Urinary bladder (tissue), 4 donors: ENCODE measurements around the gene ZNF385A. TPM values are rescaled to one million over a fixed set of nuclear protein-coding genes. Genes with fewer than 3 reads are reported as not detected.

ENCODE experiments used
- DNase-seq: peaks from one replicate; pipeline ENCODE4 v3.0.0-alpha.2; 2015; ENCODE audit errors: extremely low spot score
- H3K27ac ChIP-seq: one replicate; pipeline ENCODE4 v1.5.1; 2013; ENCODE audit warnings: low read depth, mild to moderate bottlenecking, moderate library complexity
- H3K36me3 ChIP-seq: one replicate; pipeline ENCODE4 v1.6.1; 2013; ENCODE audit warnings: mild to moderate bottlenecking, moderate library complexity; ENCODE audit not compliant: insufficient read depth
- H3K4me1 ChIP-seq: one replicate; pipeline ENCODE4 v1.6.1; 2013; ENCODE audit warnings: mild to moderate bottlenecking, moderate library complexity; ENCODE audit not compliant: insufficient read depth
- H3K4me3 ChIP-seq: one replicate; pipeline ENCODE4 v1.5.1; 2013; ENCODE audit warnings: low read depth, low read length
- WGBS: extraction: QIAGEN DNeasy Blood & Tissue Kit; methylation state at CpG from one replicate; pipeline ENCODE4 v1.1.7; 2013; 5-methylcytosine and 5-hydroxymethylcytosine counted together
- polyA plus RNA-seq: library from polyadenylated mRNA; stranded (reverse); fragments of 200-250 nt; gene quantifications from one replicate; pipeline ENCODE4 v1.2.3, GENCODE V29; 2013
- total RNA-seq: library from RNA; depleted of rRNA; stranded (reverse); fragments of >200 nt; gene quantifications from one replicate; pipeline ENCODE4 v1.2.3, GENCODE V29; 2014
- donor health status: healthy with polysubstance abuse.
- donor health status: healthy.

The ZNF385A gene
- total RNA-seq (5.0 TPM), polyA plus RNA-seq (26.3 TPM)

DNA sequence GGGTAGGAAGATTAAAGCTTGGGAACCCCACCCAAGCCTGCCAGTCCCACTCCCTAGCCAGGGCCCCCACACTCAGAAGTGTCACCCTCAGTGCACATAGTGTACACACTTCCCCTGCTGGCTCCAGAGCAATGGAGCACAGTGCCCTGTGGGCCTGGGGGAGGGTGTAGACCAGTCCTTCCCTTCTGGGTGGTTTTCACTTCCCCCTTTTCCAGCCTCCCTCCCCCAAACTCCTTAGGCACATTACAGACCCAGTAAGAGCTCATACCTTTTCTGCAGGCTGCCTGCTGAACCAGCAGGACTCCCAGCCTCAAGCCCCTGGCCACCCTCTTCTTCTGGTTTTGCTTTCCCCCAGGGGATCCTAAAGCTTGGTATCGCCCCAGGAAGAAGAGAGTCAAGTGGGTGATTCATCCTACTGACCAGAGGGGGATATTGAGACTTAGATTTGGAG lies at the start of gene ZNF385A:
ZNF385A (minus strand) TSS at position 143 of the 451 bp plus-strand sequence. CDS start 219 bp downstream, outside the sequence.
- H3K4me3 ChIP-seq = peak within 1 kb of the TSS; percentile 7
- H3K27ac ChIP-seq = peak within 1 kb of the TSS; percentile 73
- DNase-seq = no peak
- 84% methylated on average over 1 of the region's 1 CpG for WGBS
- H3K36me3 ChIP-seq = no peaks in the 10 kb centered on the region
- H3K4me1 ChIP-seq = peaks cover 3% of the 10 kb centered on the region

DNA sequence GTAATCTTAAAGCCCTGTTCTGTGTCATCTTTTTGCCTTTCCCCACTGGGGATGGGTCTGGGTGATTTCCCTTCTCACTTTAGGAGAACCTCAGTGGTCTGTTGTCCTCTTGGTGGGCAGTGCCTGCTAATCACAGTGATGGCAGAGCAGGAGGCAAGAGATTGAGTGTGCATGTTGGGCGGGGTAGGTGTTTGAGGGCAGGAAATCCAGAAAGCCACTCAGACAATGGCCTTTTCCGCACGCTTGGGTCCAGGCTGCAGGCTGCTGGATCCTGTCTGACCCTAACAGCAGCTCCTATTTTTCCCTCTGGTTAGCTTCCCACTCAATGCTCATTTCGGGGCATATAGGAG lies 48.3 kb upstream of the ZNF385A start:
- peak overlapping the region; percentile 28 for H3K27ac ChIP-seq
- no peak for DNase-seq
- H3K4me1 ChIP-seq = peaks cover 4% of the 10 kb centered on the region
- no peak overlapping the region for H3K4me3 ChIP-seq
- H3K36me3 ChIP-seq = no peaks in the 10 kb centered on the region
- WGBS = 64% methylated on average over 4 of the region's 4 CpGs

DNA sequence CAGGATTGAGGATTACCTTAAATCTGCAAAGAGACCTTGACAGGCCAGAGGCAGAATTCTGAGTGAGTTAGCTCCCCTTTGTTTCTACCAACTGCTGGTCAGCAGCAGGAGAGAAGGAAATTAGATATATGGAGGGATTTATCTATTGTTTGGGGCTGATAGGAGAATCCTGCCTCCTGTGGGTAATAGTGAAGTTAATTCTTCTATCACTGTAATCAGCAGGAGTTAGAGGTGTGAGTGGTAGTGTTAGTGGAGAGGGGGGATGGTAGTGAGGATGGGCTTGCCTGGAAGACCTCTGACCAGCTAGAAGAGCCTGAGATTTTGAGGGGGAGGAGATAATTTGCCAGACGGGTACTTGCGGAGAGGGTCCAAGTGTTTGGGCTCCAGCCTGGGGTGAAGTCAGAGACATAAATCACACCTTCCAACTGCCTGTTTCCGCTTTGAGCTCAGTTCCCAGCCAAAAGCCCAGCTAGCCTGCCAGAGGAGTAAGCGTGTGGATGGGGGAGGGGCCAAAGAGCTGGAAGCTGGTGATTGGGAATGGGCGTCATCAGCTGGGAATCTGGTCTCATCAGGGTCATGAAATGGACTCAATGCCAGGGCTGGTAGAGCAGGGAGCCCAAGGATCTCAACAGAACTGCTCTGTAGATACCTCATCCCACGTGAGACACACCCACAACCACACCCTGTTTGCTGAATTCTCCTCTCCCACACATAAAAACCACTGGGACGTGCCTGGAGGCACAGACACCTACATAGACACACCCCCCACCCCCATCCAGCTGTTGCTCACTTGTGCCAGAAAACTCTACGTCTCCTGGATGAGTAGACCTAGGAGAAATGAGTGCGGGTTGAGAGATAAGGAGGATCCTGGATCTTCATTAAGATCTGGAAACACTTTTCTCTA lies 47.6 kb upstream of the ZNF385A start:
- DNase-seq = no peak

GRCh38 chr12:54430471-54431069 lies 46.0 kb upstream of the ZNF385A start:
- no peak for DNase-seq
- Histone ChIP-seq H3K4me3 (no peak overlapping the region), H3K4me1 (peaks cover 4% of the 10 kb centered on the region), H3K36me3 (no peaks in the 10 kb centered on the region), H3K27ac (no peak overlapping the region)
- 73% methylated on average over 5 of the region's 5 CpGs for WGBS

More for the DNA sequence above, 47.6 kb upstream of the ZNF385A start:
- Histone ChIP-seq H3K36me3 (no peaks in the 10 kb centered on the region), H3K27ac (no peak overlapping the region), H3K4me1 (peaks cover 4% of the 10 kb centered on the region), H3K4me3 (no peak overlapping the region)
- 15% methylated on average over 9 of the region's 9 CpGs for WGBS

DNA sequence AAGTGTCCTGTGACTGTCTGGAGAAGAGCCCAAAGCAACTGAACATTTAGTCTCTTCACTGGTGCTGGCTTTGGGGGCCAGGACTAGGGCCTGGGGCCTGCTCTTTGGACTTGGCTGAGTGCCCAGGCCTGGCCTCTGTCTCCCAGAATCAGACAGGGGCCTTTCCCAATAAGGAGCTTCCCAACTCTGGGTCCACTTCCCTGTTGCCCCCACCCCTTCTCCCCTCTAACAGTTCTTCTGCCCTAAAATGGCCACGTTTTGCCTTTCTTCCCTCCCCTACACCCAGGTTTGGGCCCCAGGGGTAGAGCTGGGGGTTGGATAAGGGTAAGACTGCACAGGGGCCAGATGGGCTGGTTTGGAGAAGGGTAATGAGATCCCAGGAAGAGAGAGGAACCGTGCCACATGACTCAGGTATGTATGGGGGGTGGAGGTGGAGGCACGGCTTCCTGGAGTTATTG lies 44.5 kb upstream of the ZNF385A start:
- 55% methylated on average over 3 of the region's 3 CpGs for WGBS
- Histone ChIP-seq H3K27ac (peak overlapping the region; percentile 4), H3K36me3 (no peaks in the 10 kb centered on the region), H3K4me3 (no peak overlapping the region), H3K4me1 (peaks cover 4% of the 10 kb centered on the region)
- DNase-seq = no peak

GRCh38 chr12:54428050-54429013 lies 43.8 kb upstream of the ZNF385A start:
- peaks cover 4% of the 10 kb centered on the region for H3K4me1 ChIP-seq
- no peak for DNase-seq
- H3K4me3 ChIP-seq = no peak overlapping the region
- no peak overlapping the region for H3K27ac ChIP-seq
- H3K36me3 ChIP-seq = no peaks in the 10 kb centered on the region
- WGBS = 38% methylated on average over 13 of the region's 13 CpGs

DNA sequence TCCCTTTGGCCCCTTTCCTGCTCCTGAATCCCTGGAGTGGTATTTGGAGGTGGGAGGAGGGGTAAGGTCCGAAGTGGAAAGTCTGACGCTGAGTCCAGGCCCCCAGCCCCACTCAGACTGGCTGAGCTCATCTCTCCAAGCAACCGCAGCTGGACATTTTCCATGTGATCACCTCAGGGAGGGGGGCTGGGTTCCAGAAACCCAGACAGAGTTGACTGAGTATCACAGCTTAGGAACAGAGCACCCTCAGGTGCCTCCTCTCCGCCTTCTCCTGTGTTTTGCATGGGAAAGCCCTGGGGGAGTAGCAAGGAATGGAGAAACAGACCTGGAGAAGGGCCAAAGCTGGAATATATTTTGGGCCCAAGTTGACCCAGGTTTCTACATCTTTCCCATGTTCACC lies 42.6 kb upstream of the ZNF385A start:
- H3K4me3 ChIP-seq = no peak overlapping the region
- WGBS = 58% methylated on average over 4 of the region's 4 CpGs
- H3K36me3 ChIP-seq = no peaks in the 10 kb centered on the region
- no peak overlapping the region for H3K27ac ChIP-seq
- DNase-seq = no peak
- H3K4me1 ChIP-seq = peaks cover 4% of the 10 kb centered on the region

DNA sequence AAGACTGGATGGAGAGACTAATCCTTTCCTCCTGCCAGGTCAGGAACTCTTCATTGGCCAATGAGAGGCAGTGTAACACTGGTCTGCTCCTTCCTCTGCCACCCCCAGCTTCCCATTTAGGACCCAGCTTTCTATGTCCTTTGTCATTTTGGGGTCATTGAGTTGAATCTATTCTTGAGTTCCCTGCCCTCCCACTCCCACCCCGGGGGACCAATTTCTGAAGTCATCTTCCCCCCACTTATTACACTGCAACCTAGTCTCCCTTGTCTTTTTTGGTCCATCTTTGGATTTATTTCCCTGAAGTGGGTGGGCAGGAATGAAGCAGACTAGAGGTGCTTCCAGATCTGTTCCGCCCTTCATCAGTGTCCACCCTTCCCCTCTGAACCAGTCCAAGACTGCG lies 42.2 kb upstream of the ZNF385A start:
- Histone ChIP-seq H3K4me1 (peaks cover 2% of the 10 kb centered on the region), H3K4me3 (no peak overlapping the region), H3K27ac (no peak overlapping the region), H3K36me3 (no peaks in the 10 kb centered on the region)
- no peak for DNase-seq
- 83% methylated on average over 3 of the region's 3 CpGs for WGBS

- no peaks in the 10 kb centered on the region for H3K36me3 ChIP-seq
- H3K27ac ChIP-seq = no peak overlapping the region
- H3K4me1 ChIP-seq = peaks cover 5% of the 10 kb centered on the region
- DNase-seq = no peak
- H3K4me3 ChIP-seq = no peak overlapping the region
- 31% methylated on average over 2 of the region's 2 CpGs for WGBS
These were observed 41.2 kb upstream of the ZNF385A start for GRCh38 chr12:54425702-54426101.

DNA sequence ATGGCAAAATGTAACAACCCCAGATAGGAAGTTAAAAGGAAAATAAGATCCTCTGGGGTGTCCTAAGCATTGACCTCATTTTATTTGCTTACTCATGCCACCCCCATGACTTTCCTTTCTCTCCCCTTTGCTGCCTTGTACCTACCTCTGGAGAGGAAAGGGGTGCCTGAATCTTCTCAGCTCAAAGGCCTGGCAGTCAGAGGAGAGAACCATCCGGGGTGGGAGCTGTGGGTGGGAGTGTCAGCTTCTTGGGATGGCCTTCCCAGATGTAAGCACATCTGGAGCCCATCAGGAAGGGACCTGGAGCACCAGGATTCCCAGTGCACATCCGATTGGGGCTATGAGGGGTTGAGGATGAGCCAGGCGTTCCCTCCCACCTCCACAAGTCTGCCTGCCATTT lies 39.7 kb upstream of the ZNF385A start:
- H3K4me3 ChIP-seq = no peak overlapping the region
- 56% methylated on average over 3 of the region's 3 CpGs for WGBS
- peak overlapping the region; percentile 46 for H3K27ac ChIP-seq
- no peaks in the 10 kb centered on the region for H3K36me3 ChIP-seq
- no peak for DNase-seq
- H3K4me1 ChIP-seq = peaks cover 5% of the 10 kb centered on the region

DNA sequence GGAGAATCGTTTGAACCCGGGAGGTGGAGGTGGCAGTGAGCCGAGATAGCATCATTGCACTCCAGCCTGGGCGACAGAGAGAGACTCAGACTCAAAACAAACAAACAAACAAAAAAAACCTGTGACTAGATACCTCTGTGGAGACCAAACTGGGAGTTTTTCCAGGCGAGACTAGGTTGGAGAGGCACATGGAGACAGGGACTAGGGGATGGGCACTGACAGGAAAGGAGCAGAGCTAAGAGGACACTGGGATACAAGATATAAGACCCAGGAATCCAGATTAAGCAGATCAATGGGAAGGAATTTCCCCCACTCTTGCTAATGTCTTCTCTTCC lies 39.2 kb upstream of the ZNF385A start:
- no peak overlapping the region for H3K27ac ChIP-seq
- H3K4me3 ChIP-seq = no peak overlapping the region
- DNase-seq = no peak
- 72% methylated on average over 5 of the region's 5 CpGs for WGBS
- H3K36me3 ChIP-seq = no peaks in the 10 kb centered on the region
- H3K4me1 ChIP-seq = peaks cover 3% of the 10 kb centered on the region

- WGBS = 76% methylated on average over 2 of the region's 2 CpGs
- H3K4me3 ChIP-seq = no peak overlapping the region
- peak overlapping the region; percentile 45 for H3K27ac ChIP-seq
- no peaks in the 10 kb centered on the region for H3K36me3 ChIP-seq
- DNase-seq = no peak
- H3K4me1 ChIP-seq = peaks cover 3% of the 10 kb centered on the region
These were observed 37.3 kb upstream of the ZNF385A start for GRCh38 chr12:54421879-54422250.

DNA sequence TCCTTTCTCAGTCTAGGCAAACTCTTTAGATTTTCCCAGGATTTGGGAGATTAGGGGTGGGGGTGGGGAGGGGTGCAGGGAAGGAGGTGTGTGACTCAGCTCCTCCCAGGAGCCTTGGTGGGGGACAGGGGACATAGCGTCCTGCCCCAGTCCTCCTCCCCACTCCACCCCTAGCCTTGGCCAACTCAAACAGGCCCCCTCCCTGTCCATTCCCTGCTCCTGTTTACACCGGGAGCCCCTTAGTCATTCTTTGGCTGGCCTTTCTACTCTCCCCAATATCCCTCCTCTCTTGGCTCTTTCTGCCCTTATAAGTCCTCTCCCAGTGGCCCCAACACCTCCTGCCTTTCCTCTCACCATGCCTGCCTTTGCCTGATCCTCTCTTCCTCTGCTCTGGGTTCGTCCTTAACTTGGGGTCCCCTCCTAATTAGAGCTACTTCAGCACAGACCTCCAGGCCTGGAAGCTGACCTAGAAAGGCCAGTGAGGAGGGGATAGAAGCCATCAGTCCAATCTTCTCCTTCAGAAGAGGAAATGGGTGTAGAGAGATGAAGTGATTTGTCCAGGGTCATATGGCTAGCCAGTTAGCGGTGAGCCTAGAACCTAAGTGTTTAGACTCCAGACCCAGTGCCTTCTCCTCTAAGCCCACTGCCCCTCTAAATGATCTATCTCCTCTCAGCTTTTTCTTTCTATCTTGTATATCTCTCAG lies 36.8 kb upstream of the ZNF385A start:
- 39% methylated on average over 4 of the region's 4 CpGs for WGBS

More for the DNA sequence above, 36.8 kb upstream of the ZNF385A start:
- peak overlapping the region; percentile 80 for H3K27ac ChIP-seq
- no peak overlapping the region for H3K4me3 ChIP-seq
- no peaks in the 10 kb centered on the region for H3K36me3 ChIP-seq
- peaks cover 4% of the 10 kb centered on the region for H3K4me1 ChIP-seq
- DNase-seq = no peak
